Parathyroid adenoma (tissue), 2 donors: ENCODE data around the gene TCF4.

Experiments used
- H2AFZ ChIP-seq: fragments of 300-600 bp; sonication (generic); one replicate; pipeline ENCODE4 v1.7.0; 2017; ENCODE audit warnings: antibody characterized with exemption, mild to moderate bottlenecking
- H3K27ac ChIP-seq: fragments of 300-600 bp; sonication (generic); one replicate; pipeline ENCODE4 v1.7.0; 2017
- H3K27me3 ChIP-seq: fragments of 300-600 bp; sonication (generic); one replicate; pipeline ENCODE4 v1.7.0; 2017; ENCODE audit warnings: low read length; ENCODE audit not compliant: control insufficient read depth, insufficient read depth
- H3K36me3 ChIP-seq: fragments of 300-600 bp; sonication (generic); one replicate; pipeline ENCODE4 v1.7.0; 2017; ENCODE audit warnings: low read length; ENCODE audit not compliant: control insufficient read depth, insufficient read depth
- H3K4me1 ChIP-seq: fragments of 300-600 bp; sonication (generic); one replicate; pipeline ENCODE4 v1.7.0; 2017; ENCODE audit warnings: control low read depth
- H3K4me2 ChIP-seq: fragments of 300-600 bp; sonication (generic); one replicate; pipeline ENCODE4 v1.7.0; 2017; ENCODE audit warnings: low read length
- H3K4me3 ChIP-seq: fragments of 300-600 bp; sonication (generic); one replicate; pipeline ENCODE4 v1.7.0; 2017; ENCODE audit warnings: low read depth, low read length
- H3K79me2 ChIP-seq: fragments of 300-600 bp; sonication (generic); one replicate; pipeline ENCODE4 v1.7.0; 2017; ENCODE audit warnings: control low read depth
- H3K9ac ChIP-seq: fragments of 300-600 bp; sonication (generic); one replicate; pipeline ENCODE4 v1.7.0; 2017; ENCODE audit warnings: mild to moderate bottlenecking
- H3K9me3 ChIP-seq: fragments of 300-600 bp; sonication (generic); one replicate; pipeline ENCODE4 v1.7.0; 2017; ENCODE audit warnings: low read length; ENCODE audit not compliant: control insufficient read depth
- TF ChIP-seq, protein P1 (sequence below): fragments of 300-600 bp; sonication (generic); IDR thresholded peaks from one replicate; pipeline ENCODE4 v1.7.0; 2017; ENCODE audit warnings: antibody characterized with exemption, mild to moderate bottlenecking
- donor health status: primary hyperparathyroidism.

The TCF4 gene

DNA sequence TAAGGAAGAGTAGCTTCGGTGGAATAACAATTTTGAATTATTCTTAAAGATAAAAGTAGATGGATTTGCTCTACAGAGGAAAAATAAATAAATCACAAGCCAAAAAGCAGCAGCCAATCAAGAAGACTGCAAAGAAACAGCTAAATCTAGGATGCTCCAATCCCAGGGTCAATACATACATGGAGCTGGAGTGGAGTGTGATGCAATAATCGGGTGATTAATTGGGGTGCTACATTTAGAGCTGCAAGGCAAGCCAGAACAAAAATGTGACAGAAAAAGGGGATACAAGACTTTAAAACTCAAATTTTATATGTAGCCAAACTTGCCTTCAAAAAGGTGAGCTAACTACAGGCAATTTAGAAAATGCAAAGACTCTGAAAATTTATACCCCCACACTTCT lies 215.8 kb downstream of the TCF4 start:
- Histone ChIP-seq H3K36me3 (no peaks in the 10 kb centered on the region), H3K4me3 (no peak overlapping the region), H3K4me1 (no peaks in the 10 kb centered on the region), H2AFZ (no peak overlapping the region), H3K79me2 (peaks cover 2% of the 10 kb centered on the region), H3K27me3 (no peaks in the 10 kb centered on the region), H3K4me2 (no peak overlapping the region), H3K27ac (no peak overlapping the region), H3K9me3 (no peaks in the 10 kb centered on the region), H3K9ac (no peak overlapping the region)
- TF ChIP-seq, protein P1, sequence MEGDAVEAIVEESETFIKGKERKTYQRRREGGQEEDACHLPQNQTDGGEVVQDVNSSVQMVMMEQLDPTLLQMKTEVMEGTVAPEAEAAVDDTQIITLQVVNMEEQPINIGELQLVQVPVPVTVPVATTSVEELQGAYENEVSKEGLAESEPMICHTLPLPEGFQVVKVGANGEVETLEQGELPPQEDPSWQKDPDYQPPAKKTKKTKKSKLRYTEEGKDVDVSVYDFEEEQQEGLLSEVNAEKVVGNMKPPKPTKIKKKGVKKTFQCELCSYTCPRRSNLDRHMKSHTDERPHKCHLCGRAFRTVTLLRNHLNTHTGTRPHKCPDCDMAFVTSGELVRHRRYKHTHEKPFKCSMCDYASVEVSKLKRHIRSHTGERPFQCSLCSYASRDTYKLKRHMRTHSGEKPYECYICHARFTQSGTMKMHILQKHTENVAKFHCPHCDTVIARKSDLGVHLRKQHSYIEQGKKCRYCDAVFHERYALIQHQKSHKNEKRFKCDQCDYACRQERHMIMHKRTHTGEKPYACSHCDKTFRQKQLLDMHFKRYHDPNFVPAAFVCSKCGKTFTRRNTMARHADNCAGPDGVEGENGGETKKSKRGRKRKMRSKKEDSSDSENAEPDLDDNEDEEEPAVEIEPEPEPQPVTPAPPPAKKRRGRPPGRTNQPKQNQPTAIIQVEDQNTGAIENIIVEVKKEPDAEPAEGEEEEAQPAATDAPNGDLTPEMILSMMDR: no peak

DNA sequence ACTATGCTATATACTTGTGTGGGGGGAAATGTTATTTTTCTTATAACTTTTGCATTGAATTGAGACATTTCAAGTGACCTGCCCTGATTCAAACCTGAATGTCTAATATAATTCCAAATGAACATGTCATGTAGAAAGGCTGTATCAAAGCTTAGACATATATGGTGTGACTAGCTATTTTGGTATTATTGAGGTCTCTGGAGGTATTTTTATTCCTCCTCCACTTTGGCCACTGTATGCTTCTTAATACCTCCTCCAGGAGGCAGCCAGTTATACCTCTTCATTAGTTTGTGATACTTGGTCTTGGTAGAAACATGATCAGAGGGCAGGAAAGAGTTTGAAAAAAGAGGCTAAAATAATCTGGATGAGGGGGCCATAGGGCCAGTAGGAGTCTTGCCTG lies 217.1 kb downstream of the TCF4 start:
- no peak overlapping the region for H3K27ac ChIP-seq
- no peaks in the 10 kb centered on the region for H3K9me3 ChIP-seq
- H3K4me1 ChIP-seq: no peaks in the 10 kb centered on the region
- H3K4me2 ChIP-seq: no peak overlapping the region
- no peak overlapping the region for H3K9ac ChIP-seq
- no peaks in the 10 kb centered on the region for H3K27me3 ChIP-seq
- H3K79me2 ChIP-seq: peaks cover 2% of the 10 kb centered on the region
- TF ChIP-seq, protein P1: no peak
- no peak overlapping the region for H2AFZ ChIP-seq
- H3K36me3 ChIP-seq: no peaks in the 10 kb centered on the region
- H3K4me3 ChIP-seq: no peak overlapping the region

DNA sequence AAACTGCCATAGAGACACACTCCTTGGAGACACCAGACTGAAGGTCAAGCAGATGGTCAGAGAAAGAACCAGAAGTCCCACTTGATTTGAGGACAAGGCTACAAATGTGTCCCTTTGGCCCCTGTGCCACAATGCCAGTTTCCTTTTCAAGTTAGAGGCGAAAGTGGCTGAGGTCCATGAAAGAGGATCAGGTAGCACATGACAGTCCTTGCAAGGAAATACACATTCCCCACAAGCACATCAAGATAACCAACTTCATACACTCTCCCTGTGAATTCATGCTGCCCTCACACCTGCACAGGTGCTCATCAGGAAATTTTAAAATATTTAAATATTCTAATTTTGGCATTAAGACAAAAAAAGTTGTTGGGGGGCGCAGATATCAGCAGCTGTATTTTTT lies 218.6 kb downstream of the TCF4 start:
- Histone ChIP-seq H3K4me2 (no peak overlapping the region), H3K4me1 (no peaks in the 10 kb centered on the region), H3K79me2 (peaks cover 2% of the 10 kb centered on the region), H3K27me3 (no peaks in the 10 kb centered on the region), H3K27ac (no peak overlapping the region), H2AFZ (no peak overlapping the region), H3K9ac (no peak overlapping the region), H3K4me3 (no peak overlapping the region), H3K36me3 (no peaks in the 10 kb centered on the region), H3K9me3 (no peaks in the 10 kb centered on the region)
- TF ChIP-seq, protein P1: no peak

DNA sequence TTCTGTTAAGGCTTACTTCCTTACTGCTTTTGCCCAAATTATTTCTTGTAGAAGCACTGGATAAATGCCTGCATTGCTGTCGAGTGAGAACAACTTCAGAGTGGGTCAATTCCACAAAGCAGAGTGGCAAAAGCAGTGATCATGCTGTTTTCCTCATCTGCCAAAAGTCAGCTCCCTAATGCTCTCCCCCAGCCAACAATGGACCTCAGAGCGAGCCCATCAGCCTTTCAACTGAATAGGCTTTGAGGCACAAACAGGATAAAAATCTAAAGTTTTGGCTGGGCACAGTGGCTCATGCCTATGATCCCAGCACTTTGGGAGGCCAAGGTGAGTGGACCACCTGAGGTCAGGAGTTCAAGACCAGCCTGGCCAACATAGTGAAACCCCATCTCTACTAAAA lies 222.7 kb downstream of the TCF4 start:
- Histone ChIP-seq H3K36me3 (no peaks in the 10 kb centered on the region), H3K9me3 (no peaks in the 10 kb centered on the region), H3K4me3 (no peak overlapping the region), H3K9ac (no peak overlapping the region), H3K4me2 (no peak overlapping the region), H3K79me2 (peaks cover 2% of the 10 kb centered on the region), H3K4me1 (no peaks in the 10 kb centered on the region), H3K27me3 (no peaks in the 10 kb centered on the region), H3K27ac (no peak overlapping the region), H2AFZ (no peak overlapping the region)
- TF ChIP-seq, protein P1: no peak

DNA sequence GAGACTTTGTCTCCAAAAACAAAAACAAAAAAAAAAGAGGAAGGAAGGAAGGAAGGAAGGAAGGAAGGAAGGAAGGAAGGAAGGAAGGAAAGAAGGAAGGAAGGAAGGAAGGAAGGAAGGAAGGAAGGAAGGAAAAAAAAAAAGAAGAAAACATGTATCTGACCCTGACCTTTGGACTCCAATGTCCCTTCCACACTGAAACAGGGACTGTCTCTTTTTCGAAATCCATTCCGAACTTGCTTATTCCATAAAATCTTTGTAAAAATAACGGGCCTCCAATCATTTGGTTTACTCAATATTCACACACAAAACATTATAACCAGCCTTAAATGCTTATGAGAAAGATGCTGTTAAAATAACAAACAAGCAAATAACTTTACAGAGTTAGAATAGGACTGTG lies 225.7 kb downstream of the TCF4 start:
- Histone ChIP-seq H3K9ac (no peak overlapping the region), H3K27ac (no peak overlapping the region), H3K27me3 (no peaks in the 10 kb centered on the region), H3K79me2 (no peaks in the 10 kb centered on the region), H3K4me2 (no peak overlapping the region), H3K4me1 (no peaks in the 10 kb centered on the region), H2AFZ (no peak overlapping the region), H3K36me3 (no peaks in the 10 kb centered on the region), H3K4me3 (no peak overlapping the region), H3K9me3 (no peaks in the 10 kb centered on the region)
- TF ChIP-seq, protein P1: no peak
